ENCODE data around the gene TNS1. TPM values are rescaled to one million over a fixed set of nuclear protein-coding genes. Genes with fewer than 3 reads are reported as not detected.
A peak's percentile ranks its signal among the peaks of the same experiment; 100 is the strongest.

Gene TNS1
- total RNA-seq, 1 donor from 2014 or later: 0.24 TPM

- Histone ChIP-seq H3K27me3 (peaks cover 8% of the 10 kb centered on the region), H3K4me3 (no peak overlapping the region), H3K9me3 (ENCODE audit: low read depth) (no peaks in the 10 kb centered on the region), H3F3A (ENCODE audit: low read depth) (no peaks in the 10 kb centered on the region), H3K4me2 (no peak overlapping the region), H3K4me1 (no peaks in the 10 kb centered on the region), H3K79me2 (ENCODE audit: low read depth) (no peaks in the 10 kb centered on the region), H3K27ac (no peak overlapping the region), H3K36me3 (no peaks in the 10 kb centered on the region), H2AFZ (replicated peaks) (no peak overlapping the region), H3K9ac (no peak overlapping the region), H4K20me1 (ENCODE audit: low read depth) (no peaks in the 10 kb centered on the region)
- Mint-ChIP-seq H3K36me3 (no peaks in the 10 kb centered on the region), H3K27me3 (ENCODE audit: insufficient read depth, low read depth) (no peaks in the 10 kb centered on the region), H3K9me3 (no peaks in the 10 kb centered on the region), H3K4me3 (no peak overlapping the region), H3K27ac (peak overlapping the region; percentile 33), H3K4me1 (peaks cover 33% of the 10 kb centered on the region)
- DNase-seq (ENCODE audit: low spot score): no peak
- TF ChIP-seq EZH2phosphoT487 (IDR thresholded peaks at IDR 0.05) (no peak), EZH2 (IDR thresholded peaks at IDR 0.05) (no peak), CTCF (IDR thresholded peaks at IDR 0.05) (no peak)
Observed at GRCh38 chr2:217909156-217909820, 93.5 kb downstream of the TNS1 start.

- DNase-seq (ENCODE audit: low spot score): no peak
- Mint-ChIP-seq H3K36me3 (no peaks in the 10 kb centered on the region), H3K4me1 (peaks cover 27% of the 10 kb centered on the region), H3K27me3 (ENCODE audit: insufficient read depth, low read depth) (peaks cover 1% of the 10 kb centered on the region), H3K27ac (no peak overlapping the region), H3K9me3 (no peaks in the 10 kb centered on the region), H3K4me3 (no peak overlapping the region)
- TF ChIP-seq CTCF (IDR thresholded peaks at IDR 0.05) (no peak), EZH2 (IDR thresholded peaks at IDR 0.05) (no peak), EZH2phosphoT487 (IDR thresholded peaks at IDR 0.05) (no peak)
- Histone ChIP-seq H3K36me3 (no peaks in the 10 kb centered on the region), H3K27ac (no peak overlapping the region), H3K9me3 (ENCODE audit: low read depth) (no peaks in the 10 kb centered on the region), H3K9ac (no peak overlapping the region), H4K20me1 (ENCODE audit: low read depth) (no peaks in the 10 kb centered on the region), H3K27me3 (peaks cover 8% of the 10 kb centered on the region), H3F3A (ENCODE audit: low read depth) (no peaks in the 10 kb centered on the region), H3K4me1 (peaks cover 3% of the 10 kb centered on the region), H3K4me2 (no peak overlapping the region), H3K4me3 (no peak overlapping the region), H2AFZ (replicated peaks) (no peak overlapping the region), H3K79me2 (ENCODE audit: low read depth) (no peaks in the 10 kb centered on the region)
Observed at GRCh38 chr2:217908544-217908943, 94.3 kb downstream of the TNS1 start.

GRCh38 chr2:217907266-217907665, 95.5 kb downstream of the TNS1 start:
- H3K36me3 Mint-ChIP-seq: no peaks in the 10 kb centered on the region
- H3K4me2 ChIP-seq: no peak overlapping the region
- no peaks in the 10 kb centered on the region for H3K36me3 ChIP-seq
- no peaks in the 10 kb centered on the region for H3K27me3 ChIP-seq
- H3K9ac ChIP-seq: no peak overlapping the region
- H3K4me1 ChIP-seq: peaks cover 6% of the 10 kb centered on the region
- H3K4me3 ChIP-seq: no peak overlapping the region
- H3K9me3 ChIP-seq (ENCODE audit: low read depth): no peaks in the 10 kb centered on the region
- H2AFZ ChIP-seq (replicated peaks): no peak overlapping the region
- no peak overlapping the region for H3K27ac Mint-ChIP-seq
- H4K20me1 ChIP-seq (ENCODE audit: low read depth): no peaks in the 10 kb centered on the region
- H3K9me3 Mint-ChIP-seq: no peaks in the 10 kb centered on the region
- H3K4me3 Mint-ChIP-seq: no peak overlapping the region
- no peaks in the 10 kb centered on the region for H3F3A ChIP-seq (ENCODE audit: low read depth)
- H3K27ac ChIP-seq: no peak overlapping the region
- H3K4me1 Mint-ChIP-seq: peaks cover 23% of the 10 kb centered on the region
- no peaks in the 10 kb centered on the region for H3K79me2 ChIP-seq (ENCODE audit: low read depth)
- DNase-seq (ENCODE audit: low spot score): no peak
- no peak for TF ChIP-seq EZH2 (IDR thresholded peaks at IDR 0.05)
- TF ChIP-seq CTCF (IDR thresholded peaks at IDR 0.05): no peak
- no peak for TF ChIP-seq EZH2phosphoT487 (IDR thresholded peaks at IDR 0.05)
- peaks cover 4% of the 10 kb centered on the region for H3K27me3 Mint-ChIP-seq (ENCODE audit: insufficient read depth, low read depth)
